HG03439 (cell line): ENCODE data around the gene TUT1.
"Not testable (repeated sequence)": the region's sequence is repeated elsewhere in the genome, so short reads cannot be mapped to it uniquely, and the experiment has no call there.

Experiments used
- ATAC-seq: cut with Tn5 transposase; IDR thresholded peaks from one replicate; pipeline ENCODE4 v1.9.1; 2021; ENCODE audit warnings: mild to moderate bottlenecking, moderate library complexity; ENCODE audit not compliant: unreplicated experiment

Gene TUT1

DNA sequence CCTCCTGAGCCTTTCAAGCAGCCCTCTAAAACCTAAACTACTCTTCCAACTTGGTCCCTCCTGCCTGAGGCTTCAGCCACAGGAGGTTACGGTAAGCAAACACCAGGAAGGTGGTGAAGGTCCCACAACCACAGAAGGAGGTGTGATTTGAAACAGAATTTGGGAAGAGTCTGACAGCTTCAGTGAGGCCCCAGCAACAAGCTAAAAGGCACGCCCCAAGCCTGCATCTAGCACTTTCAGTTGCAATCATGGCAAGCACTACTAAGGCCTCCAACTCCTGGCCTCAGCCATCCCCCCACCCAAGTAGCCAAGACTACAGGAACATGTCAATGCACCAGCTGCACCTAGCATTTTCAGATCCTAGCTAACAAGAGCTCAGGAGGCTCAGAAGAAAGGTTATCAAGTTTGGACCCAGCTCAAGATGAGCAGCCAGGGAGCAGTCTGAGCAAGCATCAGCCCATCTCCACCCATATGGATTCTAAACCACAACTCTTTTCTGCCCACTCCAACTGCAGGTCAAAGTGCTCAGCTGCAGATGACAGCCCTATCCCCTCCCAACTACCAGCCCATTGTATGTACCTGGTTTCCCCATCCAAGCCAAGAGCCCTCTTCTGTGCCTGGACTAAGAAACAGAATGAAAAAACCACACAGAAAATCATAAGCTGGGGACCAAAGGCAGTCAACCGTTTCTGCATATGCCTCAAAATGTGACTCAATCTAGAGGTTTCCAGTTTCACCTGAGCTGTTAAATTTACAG is 34.3 kb downstream of the TUT1 start:
- no peak for ATAC-seq

DNA sequence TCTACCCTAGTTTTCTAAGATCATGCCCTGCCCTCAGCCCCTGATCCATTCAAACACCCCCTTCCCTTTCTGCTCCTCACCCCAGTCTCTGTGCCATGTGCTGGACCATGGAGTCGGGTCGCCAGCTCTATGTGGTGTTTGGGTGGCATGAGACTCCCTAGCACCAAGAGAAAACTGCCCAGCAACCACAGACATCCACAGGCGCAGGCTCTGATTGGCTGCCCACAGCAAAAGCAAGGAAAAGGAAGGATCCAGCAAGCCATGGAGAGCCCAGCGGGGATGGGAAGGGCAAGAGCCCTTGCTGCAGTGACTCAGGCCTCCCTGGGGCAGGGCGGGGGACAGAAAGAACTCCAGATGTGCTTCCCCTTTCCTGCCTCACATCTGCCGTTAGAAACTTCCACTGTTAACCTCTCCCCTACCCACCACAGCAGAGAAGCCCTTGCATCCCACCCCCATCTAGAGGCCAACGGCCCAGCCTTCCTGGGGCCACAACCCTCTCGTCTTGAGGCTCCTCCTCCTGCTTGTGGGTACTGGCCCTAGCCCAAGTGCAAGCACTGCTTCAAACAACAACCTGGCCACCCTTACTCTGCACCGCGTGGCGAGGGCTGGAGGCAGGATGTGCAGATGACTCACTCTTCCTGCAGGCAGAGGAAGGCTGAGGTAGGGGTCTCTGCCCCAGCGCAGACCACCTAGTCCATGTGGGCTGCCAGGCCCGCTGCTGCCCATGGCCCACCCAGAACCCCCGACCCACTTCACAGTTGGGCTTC is 35.0 kb downstream of the TUT1 start:
- ATAC-seq: no peak

DNA sequence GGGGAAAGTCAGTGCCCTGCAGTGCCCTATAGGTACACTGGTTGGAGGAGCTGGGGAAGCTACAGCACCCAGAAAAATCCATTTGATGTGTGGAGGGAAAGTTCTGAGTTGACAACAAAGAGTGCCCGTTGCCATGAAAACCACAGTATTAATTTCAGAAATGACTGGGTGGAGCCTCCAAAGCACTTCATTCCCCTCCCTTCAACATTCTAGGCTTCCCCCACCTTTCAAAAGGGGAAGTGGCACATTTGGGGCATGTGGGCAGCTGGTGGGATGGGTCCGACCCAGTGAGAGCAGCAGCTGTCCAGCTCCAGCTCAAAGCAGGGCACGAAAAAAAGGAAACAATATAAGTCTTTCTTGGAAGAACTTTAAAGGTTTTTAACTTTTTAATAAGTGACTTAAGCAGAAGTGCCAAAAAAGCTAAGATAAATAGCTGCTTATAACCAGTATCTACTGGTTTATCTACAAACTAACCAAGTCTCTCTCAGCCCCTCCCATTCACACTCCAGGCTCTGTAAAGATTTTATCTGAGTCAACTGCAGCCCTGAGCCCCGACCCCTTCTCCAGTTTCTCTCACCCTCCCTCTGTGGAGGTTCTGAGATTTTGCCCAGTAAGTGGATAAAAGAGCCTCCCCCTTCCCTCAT is 35.7 kb downstream of the TUT1 start:
- ATAC-seq: peak; percentile 43

DNA sequence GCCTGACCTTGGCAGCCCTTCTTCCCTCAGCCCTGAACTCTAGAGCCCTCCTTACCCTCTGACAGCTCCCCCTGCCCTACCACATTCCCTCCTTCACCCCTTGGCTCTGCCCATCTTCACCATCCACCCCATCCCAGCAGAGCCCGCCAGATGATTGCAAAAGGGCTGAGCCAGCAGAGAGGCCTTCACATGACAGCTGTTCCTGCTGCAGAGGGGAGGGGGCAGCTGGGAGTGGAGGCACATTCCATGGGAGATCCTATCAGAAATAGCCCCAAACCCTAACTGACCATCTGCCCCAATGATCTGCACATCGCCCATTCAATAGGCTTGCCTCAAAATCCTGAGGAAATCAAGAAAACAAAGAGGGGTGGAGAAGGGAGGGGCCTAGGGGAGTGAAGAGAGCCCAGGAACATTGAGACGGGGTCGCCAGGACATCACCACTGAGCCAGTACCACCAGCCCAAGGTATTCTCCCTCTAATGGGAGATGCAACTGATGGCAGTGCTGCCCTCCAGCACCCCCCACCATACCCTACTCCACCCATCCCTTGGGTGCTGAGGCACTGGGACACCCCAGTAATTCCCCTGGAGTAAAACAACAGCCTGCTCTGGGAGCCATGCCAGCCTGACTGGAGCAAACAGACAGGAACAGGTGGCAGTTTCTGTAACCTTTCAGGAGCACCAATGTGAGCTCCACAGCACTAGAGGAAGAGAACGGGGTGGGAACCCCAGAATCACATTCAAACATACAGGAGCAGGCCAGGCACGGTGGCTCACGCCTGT is 36.7 kb downstream of the TUT1 start:
- no peak for ATAC-seq

DNA sequence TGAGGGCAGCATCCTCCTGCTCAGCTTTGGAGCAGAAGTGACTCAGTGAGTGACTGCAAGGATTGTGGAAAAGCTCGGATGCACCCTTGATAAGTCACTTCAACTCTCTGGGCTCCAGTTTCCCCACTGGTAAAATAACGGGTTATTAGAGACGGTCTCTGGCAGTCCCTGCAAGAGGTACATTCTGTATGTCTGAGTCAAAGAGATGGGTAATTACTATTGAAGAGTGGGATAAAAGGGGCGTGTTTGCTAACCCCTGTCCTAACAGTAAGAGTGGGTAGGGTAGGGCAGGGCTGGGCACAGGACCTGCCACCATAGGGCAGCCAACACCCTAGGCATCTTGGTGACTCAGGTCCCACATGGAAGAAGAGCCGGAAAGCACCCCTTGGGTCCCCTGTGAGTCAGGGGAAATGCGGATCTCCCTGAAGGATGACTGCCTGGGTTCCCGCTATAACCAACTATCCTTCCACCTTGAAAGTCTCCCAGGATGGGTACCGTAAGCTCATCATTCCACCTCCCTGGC is 37.4 kb downstream of the TUT1 start:
- no peak for ATAC-seq

DNA sequence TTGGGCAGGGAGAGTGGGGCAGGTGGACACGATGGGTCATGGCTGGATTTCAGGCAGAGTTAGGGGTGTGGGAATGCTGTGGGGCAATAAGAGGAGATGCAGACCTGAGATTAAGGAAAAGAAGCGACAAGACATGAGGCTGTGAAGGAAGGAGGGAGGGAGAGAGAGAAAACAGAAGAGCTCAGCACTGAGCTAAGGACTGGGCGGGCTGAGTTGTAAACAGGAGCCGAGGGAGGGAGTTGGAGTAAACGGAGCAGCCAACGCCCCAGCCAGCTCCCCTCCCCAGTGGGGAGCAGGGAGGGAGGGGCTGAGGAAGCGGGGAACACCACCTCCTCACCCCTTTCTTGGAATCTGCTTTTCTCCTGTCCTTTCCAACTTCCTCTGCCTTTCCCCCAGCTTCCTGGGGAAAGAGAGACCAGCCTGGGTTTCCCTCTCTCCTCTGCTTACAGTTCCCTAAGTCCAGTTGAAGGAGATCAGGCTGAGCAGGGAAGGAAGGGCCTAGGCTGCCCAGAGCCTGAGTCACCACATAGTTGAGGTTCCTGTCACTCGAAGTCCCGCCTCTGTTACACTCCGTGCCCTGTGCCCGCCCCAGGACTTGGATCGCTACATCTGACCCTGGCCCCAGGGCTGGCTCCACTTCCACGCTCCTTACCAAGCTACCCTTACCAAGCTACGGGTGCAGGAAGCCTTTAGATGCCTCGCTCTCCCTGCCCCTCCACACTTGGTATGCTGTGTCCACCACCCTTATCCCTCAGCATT is 38.1 kb downstream of the TUT1 start:
- no peak for ATAC-seq

DNA sequence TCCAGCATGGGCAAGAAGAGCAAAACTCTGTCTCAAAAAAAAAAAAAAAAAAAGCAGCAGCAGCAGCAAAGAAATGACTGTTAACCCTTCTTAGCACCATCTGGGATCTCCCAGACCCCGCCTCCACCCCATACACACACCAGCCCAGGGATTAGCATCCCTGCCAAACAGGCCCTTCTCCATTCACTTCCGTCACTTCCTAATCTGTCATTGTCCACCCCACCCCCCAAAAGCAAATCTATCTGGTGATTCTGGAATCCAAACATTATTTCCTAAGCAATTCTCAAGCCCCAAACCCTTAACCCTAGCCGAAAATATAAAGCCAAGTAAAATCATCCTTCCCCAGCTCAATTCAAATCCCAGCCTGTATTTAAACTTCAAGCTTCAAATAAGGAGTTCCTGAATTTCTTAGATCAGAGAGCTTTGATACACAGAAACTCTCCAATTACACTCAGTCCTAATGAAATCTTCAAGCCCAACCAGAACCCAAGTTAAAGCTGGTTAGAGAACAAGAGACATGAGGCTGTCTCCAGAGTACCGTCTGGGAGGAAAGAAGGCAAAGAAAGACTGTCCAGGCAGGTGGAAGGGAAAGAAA is 38.7 kb downstream of the TUT1 start:
- no peak for ATAC-seq

DNA sequence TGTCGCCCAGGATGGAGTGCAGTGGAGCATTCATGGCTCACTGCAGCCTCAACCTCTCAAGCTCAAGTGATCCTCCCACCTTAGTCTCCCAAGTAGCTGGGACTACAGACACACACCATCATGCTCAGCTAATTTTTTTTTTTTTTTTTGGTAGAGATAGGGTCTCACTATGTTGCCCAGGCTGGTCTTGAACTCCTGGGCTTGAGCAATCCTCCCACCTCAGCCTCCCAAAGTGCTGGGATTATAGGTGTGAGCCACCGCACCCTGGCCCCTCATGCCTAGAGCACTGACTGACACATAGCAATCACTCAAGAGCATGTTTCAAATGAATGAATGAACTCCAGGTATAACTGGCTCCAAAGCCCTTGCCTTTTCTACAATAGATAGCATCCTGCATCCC is 40.8 kb downstream of the TUT1 start:
- ATAC-seq: not testable (repeated sequence)

DNA sequence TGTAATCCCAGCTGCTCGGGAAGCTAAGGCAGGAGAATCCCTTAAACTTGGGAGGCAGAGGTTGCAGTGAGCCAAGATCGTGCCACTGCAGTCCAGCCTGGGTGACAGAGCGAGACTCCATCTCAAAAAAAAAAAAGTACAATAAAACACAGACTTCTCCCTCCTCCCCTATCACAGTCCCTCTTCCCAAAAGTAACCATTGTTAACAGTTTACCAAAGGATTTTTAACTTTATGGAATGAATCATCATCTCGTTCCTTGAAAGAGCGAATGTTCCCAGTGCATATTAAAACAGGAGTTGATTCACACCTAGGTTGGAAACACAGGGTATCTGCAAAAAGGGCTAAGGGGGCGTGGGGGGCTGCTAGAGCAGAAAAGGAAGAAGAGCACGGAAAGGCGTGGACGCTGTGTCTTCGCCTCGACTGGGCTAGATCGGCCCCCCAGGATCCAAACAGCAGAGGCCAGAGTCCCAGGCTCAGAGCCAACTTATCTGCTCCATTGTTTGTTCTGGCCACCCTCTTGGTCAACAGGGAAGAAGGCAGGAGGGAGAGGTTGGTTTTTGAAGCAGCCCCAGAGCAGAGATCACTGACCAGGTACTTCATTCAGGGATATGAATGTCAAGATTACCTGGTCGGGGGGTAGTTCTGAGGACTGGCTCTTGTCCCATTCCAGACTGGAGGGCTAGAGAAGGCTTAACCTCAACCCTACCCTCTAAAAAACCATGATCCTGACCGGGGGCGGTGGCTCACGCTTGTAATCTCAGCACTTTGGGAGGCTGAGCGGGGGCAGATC is 42.6 kb downstream of the TUT1 start:
- no peak for ATAC-seq

DNA sequence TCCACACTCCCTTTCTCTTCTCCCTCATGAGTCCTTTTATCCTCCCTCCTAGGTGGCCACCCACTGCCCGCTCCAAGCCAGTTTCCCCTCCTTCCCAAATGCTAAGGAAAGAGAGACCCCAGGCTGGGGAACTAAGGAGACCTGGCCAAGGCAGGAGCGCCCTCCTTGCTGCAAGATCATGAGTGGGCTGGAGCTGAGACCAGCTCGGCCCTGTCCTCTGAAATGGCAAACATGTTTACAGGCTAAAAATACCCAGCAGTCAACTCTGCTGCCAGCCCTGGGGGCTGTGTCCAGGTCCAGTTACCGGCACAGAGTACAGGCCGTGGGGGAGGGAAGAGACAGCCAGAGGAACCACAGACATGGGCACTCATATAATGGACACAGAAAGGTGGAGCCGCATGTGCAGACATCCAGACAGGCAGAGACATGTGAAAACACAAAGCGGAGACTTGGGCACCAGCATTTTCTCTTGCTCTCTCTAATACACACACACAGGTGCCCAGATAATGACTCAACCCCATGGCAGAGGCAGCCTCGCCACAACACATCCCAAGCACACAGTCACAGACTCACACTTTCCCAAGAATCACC is 43.5 kb downstream of the TUT1 start:
- no peak for ATAC-seq

DNA sequence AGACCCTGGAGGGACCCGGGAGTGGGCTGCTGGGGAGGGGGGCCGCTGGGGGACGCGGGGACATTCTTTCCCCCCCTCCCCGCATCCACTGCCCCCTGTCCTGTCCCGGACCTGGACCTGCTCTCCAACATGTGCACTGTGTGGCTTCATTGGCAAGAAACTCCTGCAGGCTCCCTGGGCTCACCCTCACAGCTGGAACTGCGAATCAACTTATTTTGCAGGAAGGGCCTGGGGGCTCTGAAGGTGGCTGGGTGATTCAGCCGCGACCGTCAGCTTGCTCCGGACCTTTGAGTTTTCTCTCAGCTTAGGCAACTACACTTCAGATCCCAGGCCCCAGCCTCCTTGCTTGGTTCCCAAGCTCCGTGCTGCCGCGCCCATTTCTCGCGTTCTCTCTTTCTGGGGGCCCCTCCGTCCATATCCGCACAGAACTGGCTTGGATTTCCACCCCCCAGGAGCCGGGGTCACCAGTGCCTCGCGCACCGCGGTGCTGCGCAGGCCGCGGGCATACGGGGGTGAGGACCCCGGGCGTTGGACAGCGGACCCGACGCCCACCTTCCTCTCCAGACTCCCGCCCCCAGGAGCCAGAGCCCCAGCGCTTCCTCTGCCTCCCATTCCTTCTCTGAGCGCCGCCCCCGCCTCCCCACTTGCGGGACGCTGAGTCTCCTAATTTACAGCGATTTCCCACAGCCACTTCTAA is 44.2 kb downstream of the TUT1 start:
- no peak for ATAC-seq

DNA sequence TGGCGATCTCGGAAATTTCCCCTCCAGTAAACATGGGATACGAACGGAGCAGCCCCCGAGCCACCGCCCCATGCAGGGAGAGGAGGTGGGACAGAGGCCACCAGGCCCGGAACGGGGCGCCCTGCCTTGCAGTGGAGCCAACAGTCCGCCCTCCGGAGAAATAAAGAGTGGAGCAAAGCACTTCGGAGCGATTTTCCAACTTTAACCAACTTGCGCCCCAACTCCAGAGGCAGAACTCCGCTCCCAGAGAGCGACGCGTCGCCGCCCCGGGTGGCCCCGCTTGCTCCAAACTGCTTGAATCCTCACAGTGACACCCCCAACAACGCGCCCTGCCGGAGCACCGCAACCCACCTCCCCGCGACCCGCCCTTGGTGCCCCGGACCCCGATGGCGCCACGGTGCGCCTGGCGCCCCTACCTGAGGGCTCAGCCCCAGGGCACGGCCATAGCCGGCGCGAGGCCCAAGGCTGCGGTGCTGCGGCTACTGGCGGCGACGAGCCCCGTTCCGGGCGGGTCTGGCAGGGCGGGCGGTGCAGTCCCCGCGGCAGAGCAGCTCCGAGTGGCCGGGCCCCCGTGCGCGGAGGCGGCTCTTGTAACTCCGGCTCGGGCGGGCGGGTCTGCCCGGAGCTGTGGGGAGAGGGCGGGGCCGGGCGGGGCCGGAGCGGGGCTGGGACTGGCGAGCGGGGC is 44.9 kb downstream of the TUT1 start, which contains the start of gene AHNAK:
TSS of gene AHNAK (minus strand) at position 563 of the 685 bp plus-strand sequence. CDS start 10,708 bp downstream, outside the sequence.
- no peak for ATAC-seq

DNA sequence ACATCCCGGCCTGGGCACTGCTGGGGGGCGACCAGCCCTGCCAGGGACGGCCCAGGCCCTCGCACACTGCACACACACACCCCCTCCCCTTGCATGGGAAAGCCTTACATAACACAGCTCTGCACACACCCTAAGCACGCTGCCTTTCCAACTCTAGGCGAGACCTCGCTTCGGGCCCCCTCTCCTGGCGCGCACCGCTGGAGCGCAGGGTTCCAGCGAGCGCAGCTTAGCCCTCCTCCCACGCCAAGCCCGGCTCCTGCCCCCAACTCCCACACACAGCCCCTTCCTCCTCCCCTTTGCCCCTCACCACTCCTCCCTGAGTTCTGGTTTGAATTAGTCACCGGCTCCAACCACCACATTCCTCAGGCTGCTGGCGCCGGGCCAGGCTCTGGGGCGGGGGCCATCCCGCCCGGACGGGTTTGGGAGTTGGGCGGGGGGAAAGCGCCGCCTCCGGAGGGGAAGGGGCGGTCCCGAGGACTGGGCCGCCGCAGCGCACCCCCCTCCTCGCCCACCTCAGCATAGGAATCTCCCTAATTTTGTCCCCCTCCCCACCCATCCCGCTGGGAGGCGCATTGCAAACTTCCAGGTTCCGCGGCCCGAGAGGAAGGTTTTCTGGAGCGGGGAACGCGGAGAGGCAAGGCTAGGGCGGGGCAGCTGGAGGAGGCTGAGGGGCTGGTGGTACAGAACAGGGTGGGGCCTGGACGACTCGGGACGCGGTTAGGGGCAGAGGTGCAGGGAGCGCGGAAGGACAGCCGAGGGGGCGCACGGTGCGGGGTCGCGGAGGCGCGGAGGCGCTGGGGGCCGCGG is 45.7 kb downstream of the TUT1 start:
- ATAC-seq: no peak

DNA sequence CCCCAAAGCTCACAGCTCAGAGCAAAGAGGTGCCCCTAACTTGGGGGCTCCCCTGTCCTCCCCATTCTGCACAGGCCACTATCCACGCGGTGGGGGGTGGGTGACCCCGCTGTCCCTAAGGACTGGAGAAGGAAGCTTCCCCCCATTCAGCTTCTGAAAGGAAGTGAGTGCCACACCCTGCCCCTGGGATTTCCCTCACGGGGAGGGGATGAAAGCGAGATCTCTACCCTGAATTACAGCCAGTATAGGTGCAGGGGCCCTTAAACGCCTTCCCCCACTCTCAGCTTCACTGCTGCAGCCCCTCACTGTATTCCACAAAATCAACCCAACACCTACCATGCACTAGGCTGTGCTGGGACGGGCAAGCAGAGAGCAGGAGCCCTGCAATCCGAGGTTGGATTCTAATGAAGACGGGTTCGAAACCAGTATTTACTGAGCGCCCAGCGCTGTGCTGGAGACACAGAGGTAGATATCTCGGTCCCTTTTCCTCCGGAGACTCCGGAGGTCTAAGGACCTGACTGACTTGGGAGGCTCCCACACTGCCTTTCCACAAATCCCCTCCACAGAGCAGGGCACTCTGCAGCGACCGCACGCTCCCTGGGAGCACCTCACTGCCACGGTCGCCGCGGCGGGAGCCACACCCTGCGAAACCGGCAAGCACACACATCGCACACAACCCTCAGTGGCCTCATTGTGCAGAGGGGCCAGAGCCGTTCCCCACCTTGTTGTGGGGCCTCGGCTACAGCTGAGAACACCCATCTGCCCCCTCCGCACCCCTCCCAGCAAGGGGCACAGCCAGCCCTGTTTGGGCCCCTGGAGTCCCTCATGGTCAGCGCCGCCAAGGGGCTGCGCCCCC is 46.5 kb downstream of the TUT1 start:
- no peak for ATAC-seq

DNA sequence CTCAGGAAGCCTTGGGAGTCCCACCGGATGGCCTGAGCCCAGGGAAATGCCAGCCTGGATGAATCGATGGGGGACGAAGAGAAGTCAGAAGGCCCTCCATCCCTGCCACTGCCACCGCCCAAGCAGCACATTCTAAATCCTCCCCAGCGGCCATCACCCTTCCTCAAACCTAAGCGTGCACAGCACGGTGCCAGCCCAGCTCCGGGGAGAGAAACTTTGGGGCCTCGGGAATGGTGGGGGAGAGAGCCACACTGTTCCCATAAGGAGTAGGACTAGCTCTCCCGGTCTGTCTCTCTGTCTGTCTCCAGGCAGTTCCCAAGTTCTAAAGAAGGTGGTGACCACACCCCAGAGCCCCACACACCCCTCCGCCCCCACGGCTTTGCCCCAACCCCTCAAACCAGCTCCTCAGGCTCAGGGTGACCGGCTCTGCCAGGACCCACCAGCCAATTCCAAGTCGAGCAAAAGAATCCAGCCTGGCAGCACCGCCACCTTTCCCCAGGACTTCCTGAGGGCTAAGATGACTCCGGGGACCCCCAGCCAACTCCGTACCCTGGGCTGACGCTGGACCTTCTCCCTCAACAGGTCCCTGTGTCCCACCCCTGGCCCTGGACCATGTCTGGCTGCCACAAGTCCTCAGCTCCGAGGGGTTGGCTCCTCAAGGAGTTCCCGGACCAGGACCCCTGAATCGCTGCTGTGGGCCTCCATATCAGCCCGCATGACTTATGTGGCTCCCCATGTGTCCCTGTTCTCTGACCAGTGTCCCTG is 47.5 kb downstream of the TUT1 start:
- ATAC-seq: no peak
